A673 (cell line): ENCODE results near the gene MICOS13. TPM values are rescaled to one million over a fixed set of nuclear protein-coding genes. Genes with fewer than 3 reads are reported as not detected.
A peak's percentile ranks its signal among the peaks of the same experiment; 100 is the strongest.

Experiments
- BruUV-seq: library from RNA; stranded (reverse); fragments of 400-500 nt; replicated peaks from 2 replicates; lab custom pipeline; 2021; lab: Mats Ljungman, UMichigan
- CTCF ChIA-PET: fragments of 300-600 bp; sonication (Branson Sonifier 250); formaldehyde crosslinking; loops from one replicate; lab custom pipeline; 2022; ENCODE audit warnings: antibody characterized with exemption; lab: Charles Lee
- POLR2A ChIA-PET: fragments of 300-600 bp; sonication (Branson Sonifier 250); formaldehyde crosslinking; loops from one replicate; lab custom pipeline; 2022; ENCODE audit warnings: antibody characterized with exemption; ENCODE audit not compliant: low non-redundant PET; lab: Charles Lee
- DNase-seq: peaks from one replicate; pipeline ENCODE4 v3.0.0-alpha.2; 2015; ENCODE audit warnings: low spot score
- H3K27ac ChIP-seq: fragments of 200-600 bp; sonication (generic); 2 replicates; pipeline ENCODE4 v1.5.1; 2016; ENCODE audit warnings: mixed run types, low read depth, mild to moderate bottlenecking, mixed read lengths, antibody characterized with exemption, low read length; ENCODE audit not compliant: poor library complexity, severe bottlenecking
- H3K27me3 ChIP-seq: fragments of 200-600 bp; sonication (generic); replicated peaks from 2 replicates; pipeline ENCODE4 v1.6.1; 2017; ENCODE audit warnings: mixed run types, low read depth, mild to moderate bottlenecking, mixed read lengths, antibody characterized with exemption, low read length; ENCODE audit not compliant: insufficient read depth, poor library complexity
- H3K36me3 ChIP-seq: fragments of 200-600 bp; sonication (generic); 2 replicates; pipeline ENCODE4 v1.6.1; 2016; ENCODE audit warnings: mixed run types, mild to moderate bottlenecking, mixed read lengths, antibody characterized with exemption, low read length; ENCODE audit not compliant: insufficient read depth, poor library complexity, severe bottlenecking
- H3K4me1 ChIP-seq: fragments of 200-600 bp; sonication (generic); 2 replicates; pipeline ENCODE4 v1.6.1; 2017; ENCODE audit warnings: mixed run types, mild to moderate bottlenecking, mixed read lengths, antibody characterized with exemption, low read length; ENCODE audit not compliant: insufficient read depth, poor library complexity, severe bottlenecking
- H3K4me3 ChIP-seq: fragments of 200-600 bp; sonication (generic); 2 replicates; pipeline ENCODE4 v1.5.1; 2016; ENCODE audit warnings: low read depth, mixed run types, mild to moderate bottlenecking, mixed read lengths, low read length; ENCODE audit not compliant: poor library complexity, severe bottlenecking
- H3K9me3 ChIP-seq: fragments of 200-600 bp; sonication (generic); 2 replicates; pipeline ENCODE4 v1.6.1; 2016; ENCODE audit warnings: mixed run types, low read depth, mild to moderate bottlenecking, mixed read lengths, antibody characterized with exemption, low read length; ENCODE audit not compliant: poor library complexity, severe bottlenecking
- CTCF ChIP-seq: fragments of 300-800, 200-600 bp; sonication (generic); conservative IDR thresholded peaks from 2 replicates; pipeline ENCODE4 v1.5.1; 2017; ENCODE audit warnings: low read depth, mild to moderate bottlenecking, antibody characterized with exemption, low read length, moderate library complexity, mixed read lengths
- EZH2 ChIP-seq: fragments of 200-600 bp; sonication (generic); IDR thresholded peaks from 2 replicates; pipeline ENCODE4 v1.6.1; 2017; ENCODE audit warnings: borderline replicate concordance, low read depth, mild to moderate bottlenecking, mixed read lengths, antibody characterized with exemption, low read length; ENCODE audit not compliant: poor library complexity, severe bottlenecking
- intact Hi-C: fragments of 100-400 bp; cut with micrococcal nuclease; formaldehyde crosslinking; loops from one replicate; pipeline ENCODE4 v1.10.0; 2022; ENCODE audit not compliant: unreplicated experiment
- total RNA-seq: library from RNA; stranded (reverse); gene quantifications from 2 replicates; pipeline ENCODE4 v1.2.3, GENCODE V29; 2021

Gene MICOS13
- total RNA-seq, 1 experiment from 2014 or later = 36.3 TPM

- TF ChIP-seq CTCF = no peak
- no peak for TF ChIP-seq EZH2
- Histone ChIP-seq H3K4me1 (no peaks in the 10 kb centered on the region), H3K27me3 (no peaks in the 10 kb centered on the region), H3K27ac (no peak overlapping the region), H3K4me3 (no peak overlapping the region), H3K9me3 (no peaks in the 10 kb centered on the region), H3K36me3 (peaks cover 89% of the 10 kb centered on the region)
- no peak for DNase-seq
- ChIA-PET POLR2A (no interaction called here), CTCF (no interaction called here)
- no TSS peak for BruUV-seq
- intact Hi-C loops = no loop called here
Measured at GRCh38 chr19:5655412-5655811, 24.9 kb downstream of the MICOS13 start.

- intact Hi-C loops = no loop called here
- BruUV-seq = no TSS peak
Measured at GRCh38 chr19:5654931-5655330, 25.4 kb downstream of the MICOS13 start.

GRCh38 chr19:5652261-5652660 is 28.1 kb downstream of the MICOS13 start:
- intact Hi-C loops = no loop called here
- no peaks in the 10 kb centered on the region for H3K9me3 ChIP-seq
- POLR2A ChIA-PET = no interaction called here
- H3K27me3 ChIP-seq = no peaks in the 10 kb centered on the region
- H3K27ac ChIP-seq = peak overlapping the region; percentile 10
- peaks cover 89% of the 10 kb centered on the region for H3K36me3 ChIP-seq
- no peaks in the 10 kb centered on the region for H3K4me1 ChIP-seq
- BruUV-seq = no TSS peak
- no peak overlapping the region for H3K4me3 ChIP-seq
- DNase-seq = no peak
- CTCF ChIA-PET = interaction anchor here (0.6 kb wide), 1 partner anchor 28 kb away, joined by 6 read pairs; no protein-coding TSS in a partner anchor
- no peak for TF ChIP-seq CTCF
- no peak for TF ChIP-seq EZH2

More at GRCh38 chr19:5654931-5655330, 25.4 kb downstream of the MICOS13 start:
- ChIA-PET CTCF (no interaction called here), POLR2A (no interaction called here)
- H3K27ac ChIP-seq = no peak overlapping the region
- no peak for TF ChIP-seq CTCF
- H3K4me3 ChIP-seq = no peak overlapping the region
- no peaks in the 10 kb centered on the region for H3K27me3 ChIP-seq
- DNase-seq = no peak
- no peaks in the 10 kb centered on the region for H3K4me1 ChIP-seq
- H3K9me3 ChIP-seq = no peaks in the 10 kb centered on the region
- peaks cover 89% of the 10 kb centered on the region for H3K36me3 ChIP-seq
